Neural progenitor cell (in vitro differentiated cells): ENCODE measurements around the gene FOXN3.

Experiments
- EZH2phosphoT487 ChIP-seq: fragments of 200-600 bp; sonication (generic); IDR thresholded peaks from 2 replicates; pipeline ENCODE4 v1.6.1; 2017; ENCODE audit warnings: antibody characterized with exemption
- TF ChIP-seq, protein P1 (sequence below): fragments of 200-600 bp; sonication (generic); IDR thresholded peaks from 2 replicates; pipeline ENCODE4 v1.5.1; 2017; ENCODE audit warnings: antibody characterized with exemption, mild to moderate bottlenecking

DNA sequence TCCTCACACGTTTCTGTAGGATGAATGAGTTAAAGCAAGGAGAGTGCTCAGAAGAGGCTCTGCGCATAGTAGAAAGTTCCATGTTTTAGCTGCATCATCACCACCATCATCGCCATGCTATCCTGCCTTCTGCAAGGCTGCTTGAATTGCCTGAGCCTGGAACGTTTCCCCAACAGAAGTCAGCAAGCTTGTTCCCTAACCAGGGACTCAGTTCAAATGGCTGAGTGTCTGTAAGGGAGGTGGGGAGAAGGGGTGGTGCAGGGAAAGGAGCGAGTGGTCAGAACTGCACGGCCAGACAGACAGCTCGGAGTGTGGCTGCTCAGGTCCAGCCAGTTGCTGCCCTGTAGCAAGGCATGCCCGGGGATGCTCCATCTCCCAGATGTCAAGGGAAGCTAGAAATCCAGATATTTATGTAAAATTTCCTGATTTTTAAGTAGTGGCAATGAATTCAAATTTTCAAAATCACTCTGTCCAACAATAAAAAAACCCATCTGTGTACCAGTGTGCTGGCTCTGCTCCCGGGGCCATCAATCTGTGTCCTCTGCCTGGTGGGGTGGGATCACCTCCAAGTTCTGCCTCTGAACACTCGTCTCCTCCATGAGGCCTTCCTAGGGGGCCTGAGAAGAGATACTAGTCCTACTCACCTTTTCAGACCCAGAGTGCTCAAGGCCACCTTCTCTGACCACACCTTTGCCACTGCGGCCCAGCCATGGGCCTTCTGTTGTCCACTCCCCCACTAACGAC lies 162.7 kb downstream of the FOXN3 start:
- TF ChIP-seq, protein P1, sequence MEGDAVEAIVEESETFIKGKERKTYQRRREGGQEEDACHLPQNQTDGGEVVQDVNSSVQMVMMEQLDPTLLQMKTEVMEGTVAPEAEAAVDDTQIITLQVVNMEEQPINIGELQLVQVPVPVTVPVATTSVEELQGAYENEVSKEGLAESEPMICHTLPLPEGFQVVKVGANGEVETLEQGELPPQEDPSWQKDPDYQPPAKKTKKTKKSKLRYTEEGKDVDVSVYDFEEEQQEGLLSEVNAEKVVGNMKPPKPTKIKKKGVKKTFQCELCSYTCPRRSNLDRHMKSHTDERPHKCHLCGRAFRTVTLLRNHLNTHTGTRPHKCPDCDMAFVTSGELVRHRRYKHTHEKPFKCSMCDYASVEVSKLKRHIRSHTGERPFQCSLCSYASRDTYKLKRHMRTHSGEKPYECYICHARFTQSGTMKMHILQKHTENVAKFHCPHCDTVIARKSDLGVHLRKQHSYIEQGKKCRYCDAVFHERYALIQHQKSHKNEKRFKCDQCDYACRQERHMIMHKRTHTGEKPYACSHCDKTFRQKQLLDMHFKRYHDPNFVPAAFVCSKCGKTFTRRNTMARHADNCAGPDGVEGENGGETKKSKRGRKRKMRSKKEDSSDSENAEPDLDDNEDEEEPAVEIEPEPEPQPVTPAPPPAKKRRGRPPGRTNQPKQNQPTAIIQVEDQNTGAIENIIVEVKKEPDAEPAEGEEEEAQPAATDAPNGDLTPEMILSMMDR: no peak
- no peak for TF ChIP-seq EZH2phosphoT487
